PC-9 (cell line): ENCODE measurements around the gene ACKR2.

Experiments
- CTCF ChIP-seq: fragments of 200-600 bp; sonication (generic); conservative IDR thresholded peaks from 2 replicates; pipeline ENCODE4 v1.6.1; 2017; ENCODE audit warnings: mixed run types, antibody characterized with exemption, mild to moderate bottlenecking, moderate library complexity
- EZH2 ChIP-seq: fragments of 200-600 bp; sonication (generic); IDR thresholded peaks from 2 replicates; pipeline ENCODE4 v1.8.0; 2017; ENCODE audit warnings: antibody characterized with exemption, low read depth

GRCh38 chr3:42902257-42902656, 93.0 kb downstream of the ACKR2 start:
- TF ChIP-seq EZH2 (no peak), CTCF (no peak)
